ENCODE data around the gene KCNIP4. TPM values are rescaled to one million over a fixed set of nuclear protein-coding genes. Genes with fewer than 3 reads are reported as not detected.

Gene KCNIP4
- total and polyA plus RNA-seq, 9 of the 15 experiments (the other 6 are each of a cell fraction or from before 2014, with no cell fraction given) = 0.25 to 0.41 TPM; not detected in 7

- H3K4me3 ChIP-seq = no peak overlapping the region
- DNase-seq (ENCODE audit: extremely low read depth in 1 of 4, low spot score in 3 of 4) (no peak), ATAC-seq (no peak), FAIRE-seq (no peak)
- no peak for TF ChIP-seq GMEB1 (CRISPR knock-in tag; IDR thresholded peaks at IDR 0.05)
- TF ChIP-seq SOX6 (IDR thresholded peaks at IDR 0.05) = no peak
- no peak for TF ChIP-seq BACH1 (tag; IDR thresholded peaks at IDR 0.05)
- no peak for TF ChIP-seq TFAP4 (CRISPR knock-in tag; IDR thresholded peaks at IDR 0.05; ENCODE audit: borderline replicate concordance)
- TF ChIP-seq ZNF436 (CRISPR knock-in tag; IDR thresholded peaks at IDR 0.05) = no peak
- no peak for TF ChIP-seq CBX5 (IDR thresholded peaks at IDR 0.05; ENCODE audit: borderline replicate concordance, low read depth)
- no peak for TF ChIP-seq EHMT2 (IDR thresholded peaks at IDR 0.05)
- no peak for TF ChIP-seq NCOA2 (IDR thresholded peaks at IDR 0.05; ENCODE audit: partially characterized antibody in 2 of 2)
- TF ChIP-seq CHCHD3 (CRISPR knock-in tag; IDR thresholded peaks at IDR 0.05) = no peak
- no peak for TF ChIP-seq MAFF (IDR thresholded peaks at IDR 0.05; ENCODE audit: low read length)
- no peaks in the 10 kb centered on the region for H3K27me3 ChIP-seq (ENCODE audit: control insufficient read depth in 2 of 2, insufficient read depth in 2 of 2, low read length in 2 of 2)
- POLR2A ChIA-PET = no interaction called here
- in situ Hi-C loops (cut with MboI) = no loop called here
- H3K4me1 ChIP-seq (replicated peaks in 1 of 2; ENCODE audit: control insufficient read depth in 2 of 2, insufficient read depth in 2 of 2, low read length in 2 of 2) = no peaks in the 10 kb centered on the region
- no peak overlapping the region for H2AFZ ChIP-seq (ENCODE audit: low read depth, low read length)
- no peaks in the 10 kb centered on the region for H3K9me3 ChIP-seq (replicated peaks; ENCODE audit: control insufficient read depth, insufficient read depth, low read depth, low read length)
- 0% methylated on average over 1 of the region's 1 CpG for WGBS (ENCODE audit: insufficient coverage, low coverage, missing lambda C conversion rate)
- intact Hi-C loops (cut with micrococcal nuclease) = no loop called here
- H3K9ac ChIP-seq (ENCODE audit: insufficient read depth in 1 of 2, low read depth in 2 of 2, low read length in 2 of 2) = no peak overlapping the region
- no peak overlapping the region for H3K27ac ChIP-seq (ENCODE audit: extremely low read depth, low read depth, low read length)
- CTCF ChIA-PET (ENCODE audit: low intra/inter-chr PET ratio) = no interaction called here
- H3K79me2 ChIP-seq (ENCODE audit: control insufficient read depth, insufficient read depth, low read length) = no peaks in the 10 kb centered on the region
- H3K36me3 ChIP-seq (ENCODE audit: control insufficient read depth, insufficient read depth, low read length) = no peaks in the 10 kb centered on the region
- BruUV-seq (replicated peaks) = no TSS peak
- no peaks in the 10 kb centered on the region for H4K20me1 ChIP-seq (replicated peaks; ENCODE audit: control insufficient read depth, insufficient read depth, low read length)
- no peak overlapping the region for H3K4me2 ChIP-seq (ENCODE audit: insufficient read depth, low read length)
- H3K9me1 ChIP-seq (ENCODE audit: control insufficient read depth, insufficient read depth, low read length) = no peaks in the 10 kb centered on the region
Observed at GRCh38 chr4:20778896-20779295, 1169.7 kb downstream of the KCNIP4 start.
